NCI-H226 (cell line): ENCODE measurements around the gene AHRR.

Experiments used
- DNase-seq: peaks from one replicate; pipeline ENCODE4 v3.0.0-alpha.2; 2015

Gene AHRR

DNA sequence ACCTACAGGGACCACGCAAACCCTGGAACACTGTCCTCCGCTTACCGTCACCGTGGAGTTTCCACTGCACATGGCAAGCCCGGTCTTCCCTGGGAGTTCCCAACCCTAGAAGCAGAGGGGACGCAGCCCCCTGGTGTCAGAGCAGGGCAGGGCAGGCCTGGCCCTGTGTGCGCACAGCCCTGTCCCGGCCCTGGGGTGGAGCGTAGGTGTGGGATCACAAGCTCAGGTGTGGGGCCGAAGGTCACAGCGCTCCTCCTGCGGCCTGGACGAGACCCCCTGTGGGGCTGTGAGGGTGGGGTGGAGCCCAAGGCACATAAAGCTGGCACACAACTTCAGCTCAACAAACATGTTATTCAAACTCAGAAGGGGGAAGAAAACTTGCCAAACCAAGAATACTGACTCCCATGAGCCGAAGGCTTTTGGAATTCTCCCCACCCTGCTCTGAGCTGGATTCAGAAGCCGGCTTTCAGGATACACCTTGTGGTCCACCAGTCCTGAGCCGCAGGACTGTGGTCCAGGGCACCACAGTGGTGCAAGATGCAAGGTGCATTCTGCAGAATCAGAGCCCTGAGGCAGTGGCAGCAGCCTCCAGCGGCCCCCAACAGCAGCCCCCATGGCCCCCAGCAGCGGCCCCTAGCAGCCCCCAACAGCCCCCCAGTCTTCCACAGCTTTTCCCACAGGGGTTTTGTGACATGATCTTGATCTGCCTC, 109.6 kb downstream of the AHRR start:
- DNase-seq, result no peak

DNA sequence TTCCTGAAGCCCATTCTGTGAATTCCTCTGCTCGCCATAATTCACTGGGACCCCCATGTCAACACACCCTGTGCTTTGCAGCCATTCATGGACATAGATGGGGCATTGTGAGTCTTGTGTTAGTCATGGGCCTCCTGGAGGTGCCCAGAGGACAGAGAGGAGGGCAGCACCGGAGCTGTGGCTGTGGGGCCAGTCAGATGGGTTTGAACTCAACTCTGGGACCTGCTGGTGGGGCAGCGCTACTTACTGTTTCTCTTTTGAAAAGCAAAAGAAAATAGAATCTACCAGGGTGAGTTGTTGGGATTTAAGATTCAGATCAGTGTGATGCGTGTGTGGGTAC, 110.2 kb downstream of the AHRR start:
- DNase-seq, result no peak

DNA sequence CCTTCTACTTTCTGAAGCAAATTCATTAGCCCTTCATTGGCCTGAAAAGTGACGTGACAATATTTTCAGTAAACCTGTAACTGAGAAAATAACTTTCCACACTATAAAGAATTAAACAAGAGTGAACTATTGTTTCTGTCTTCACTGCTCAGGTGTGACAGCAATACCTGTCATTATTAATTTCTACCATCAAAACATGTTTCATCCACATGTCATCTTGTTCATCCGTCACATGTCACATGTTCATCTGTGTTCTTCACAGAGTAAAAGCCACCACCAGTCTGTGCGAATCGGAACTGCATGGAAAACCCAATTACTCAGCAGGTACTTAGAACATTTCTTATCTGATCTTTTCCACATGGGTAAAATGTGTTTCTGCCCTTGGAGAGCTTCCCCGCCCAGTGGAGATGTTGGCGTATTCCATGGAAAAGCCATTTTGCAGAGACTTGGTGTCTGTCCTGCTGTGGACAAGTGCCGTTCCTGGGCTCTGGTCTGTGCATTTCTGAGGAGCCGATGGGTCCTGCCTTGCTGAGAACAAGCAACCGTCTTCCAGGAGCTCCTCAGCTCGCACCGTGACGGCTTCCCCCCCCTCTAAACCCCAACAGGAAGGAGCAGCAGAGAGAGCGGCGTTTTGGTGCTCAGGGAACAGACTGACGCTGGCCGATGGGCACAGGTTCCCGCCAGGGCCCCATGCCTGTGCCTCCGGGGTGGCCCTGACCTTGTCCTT, 110.8 kb downstream of the AHRR start:
- DNase-seq, result no peak

DNA sequence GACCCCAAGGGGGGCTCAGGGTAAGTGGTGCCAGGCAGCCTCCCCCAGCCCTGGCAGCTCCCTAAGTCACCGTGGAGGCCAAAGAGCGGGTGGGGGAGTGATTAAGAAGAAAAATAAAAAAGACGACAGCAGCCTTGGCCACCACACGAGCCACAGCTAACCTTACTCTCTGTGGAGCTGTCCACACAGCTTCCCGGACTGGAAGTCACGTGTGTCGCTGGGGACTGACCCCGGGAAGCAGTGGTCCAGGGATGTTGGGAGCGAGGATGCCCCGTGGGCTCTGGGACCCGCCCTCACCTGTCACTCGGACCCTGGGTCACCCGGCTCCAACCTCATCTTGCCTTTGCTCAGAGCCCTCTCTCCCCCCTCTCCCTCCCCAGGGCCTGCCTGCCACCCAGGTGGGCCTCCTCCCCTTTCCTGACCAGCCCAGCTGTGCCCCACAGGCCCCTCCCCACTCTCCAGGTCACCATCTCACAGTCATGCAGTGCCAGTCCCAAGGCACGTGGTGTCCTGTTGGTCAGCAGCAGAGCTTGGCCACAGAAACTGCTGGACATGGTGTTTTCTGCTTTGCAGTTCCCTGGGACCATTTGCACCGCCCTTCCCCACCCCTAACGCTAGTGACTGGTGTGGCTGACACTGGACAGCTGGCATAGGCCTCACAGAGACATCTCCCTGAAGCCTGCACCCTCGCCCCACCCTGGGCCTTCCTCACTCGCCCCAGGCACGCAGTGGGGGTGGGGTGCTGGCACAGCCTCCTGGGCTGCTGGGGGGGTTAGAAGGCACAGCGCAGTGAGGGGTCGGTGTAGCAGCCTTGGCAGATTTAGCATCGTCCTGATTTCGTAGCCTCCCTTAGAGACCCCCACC, 111.6 kb downstream of the AHRR start:
- no peak for DNase-seq

DNA sequence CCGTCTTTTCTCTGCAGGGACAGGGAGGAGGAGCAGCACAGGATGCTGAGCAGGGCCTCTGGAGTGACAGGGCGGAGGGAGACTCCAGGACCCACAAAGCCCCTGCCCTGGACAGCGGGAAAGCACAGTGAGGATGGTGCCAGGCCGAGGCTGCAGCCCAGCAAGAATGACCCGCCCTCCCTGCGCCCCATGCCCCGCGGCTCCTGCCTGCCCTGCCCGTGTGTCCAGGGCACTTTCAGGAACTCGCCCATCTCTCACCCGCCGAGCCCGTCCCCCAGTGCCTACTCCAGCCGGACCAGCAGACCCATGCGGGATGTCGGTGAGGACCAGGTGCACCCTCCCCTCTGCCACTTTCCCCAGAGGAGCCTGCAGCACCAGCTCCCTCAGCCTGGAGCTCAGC, 112.3 kb downstream of the AHRR start:
- DNase-seq, result no peak

DNA sequence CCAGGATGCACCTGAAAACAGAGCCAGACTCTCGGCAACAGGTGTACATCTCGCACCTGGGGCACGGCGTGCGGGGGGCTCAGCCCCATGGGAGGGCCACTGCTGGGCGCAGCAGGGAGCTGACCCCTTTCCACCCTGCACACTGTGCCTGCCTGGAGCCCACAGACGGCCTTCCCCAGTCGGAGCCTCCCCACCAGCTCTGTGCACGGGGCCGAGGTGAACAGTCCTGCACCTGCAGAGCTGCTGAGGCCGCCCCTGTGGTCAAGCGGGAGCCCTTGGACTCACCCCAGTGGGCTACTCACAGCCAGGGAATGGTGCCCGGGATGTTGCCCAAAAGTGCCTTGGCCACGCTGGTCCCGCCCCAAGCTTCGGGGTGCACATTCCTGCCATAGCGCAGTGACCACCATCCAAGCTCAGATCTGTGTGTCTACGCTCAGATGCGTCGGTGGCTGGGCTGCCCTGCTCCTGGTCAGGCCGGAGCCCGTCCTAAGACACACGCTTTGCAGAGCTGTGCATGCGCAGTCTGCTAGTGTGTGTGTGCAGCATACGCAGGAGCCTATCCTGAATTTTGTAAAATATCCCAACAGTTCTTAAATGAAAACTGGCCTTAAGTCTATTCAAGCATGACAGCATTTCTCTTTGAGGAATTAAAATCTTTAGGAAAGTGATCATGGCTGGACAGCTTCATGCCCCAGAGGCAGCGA, 113.1 kb downstream of the AHRR start:
- no peak for DNase-seq

DNA sequence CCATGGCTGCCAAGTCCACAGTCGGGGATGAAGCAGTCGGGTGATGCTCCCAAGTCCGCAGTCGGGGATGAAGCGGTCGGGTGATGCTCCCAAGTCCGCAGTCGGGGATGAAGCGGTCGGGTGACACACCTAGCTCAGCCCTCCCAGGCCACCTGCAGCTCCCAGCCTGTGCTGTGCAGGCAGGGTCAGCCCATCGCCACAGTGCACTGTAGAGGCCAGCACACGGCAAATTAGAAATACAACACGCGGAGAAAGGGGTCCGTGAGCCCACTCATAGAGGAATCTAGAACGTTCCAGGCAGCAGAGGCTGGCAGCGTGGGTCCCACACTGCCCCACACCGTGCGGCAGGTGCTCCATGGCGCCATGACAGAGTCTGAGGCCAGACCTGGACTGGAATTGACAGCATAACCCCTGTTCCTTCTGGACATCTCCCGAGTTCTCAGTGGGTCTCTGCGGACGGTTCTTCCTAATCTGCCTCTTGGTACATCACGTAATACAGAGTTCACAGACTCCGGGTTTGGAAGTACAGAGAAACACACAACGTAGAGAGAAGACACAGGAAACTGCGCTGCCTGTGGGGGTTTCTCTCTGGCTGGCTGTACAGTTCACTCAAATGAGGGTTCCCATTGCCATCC, 113.8 kb downstream of the AHRR start:
- no peak for DNase-seq

DNA sequence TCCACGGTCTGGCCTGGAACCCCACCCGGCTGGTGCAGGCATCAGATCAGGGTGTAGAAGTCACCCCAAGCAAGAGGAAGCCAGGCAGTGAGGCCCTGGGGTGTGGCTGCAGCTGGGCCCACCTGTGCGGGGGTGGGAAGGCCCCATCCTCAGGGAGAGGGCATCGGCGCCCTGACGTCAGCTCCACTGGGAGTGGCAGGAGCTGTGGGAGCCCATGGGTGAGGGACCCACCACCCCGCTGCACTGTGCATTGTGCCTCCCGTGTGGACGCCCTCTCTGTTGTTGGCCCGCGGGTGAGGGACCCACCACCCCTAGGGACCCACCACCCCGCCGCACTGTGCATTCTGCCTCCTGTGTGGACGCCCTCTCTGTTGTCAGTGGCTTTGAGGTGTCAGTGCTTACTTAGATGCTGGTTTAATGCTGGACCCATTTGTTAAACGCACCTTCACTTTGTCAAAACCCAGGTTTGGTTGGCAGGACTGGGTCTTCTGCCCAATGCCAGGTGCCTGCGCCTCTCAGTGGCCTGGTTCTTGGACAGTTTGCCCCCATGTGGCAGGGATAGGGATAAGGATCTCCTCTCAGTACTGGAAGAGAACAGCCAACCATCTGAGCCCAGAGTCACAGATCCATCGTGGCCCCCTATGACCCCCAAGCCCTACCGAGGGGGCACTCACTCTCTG, 114.6 kb downstream of the AHRR start:
- DNase-seq, result no peak

DNA sequence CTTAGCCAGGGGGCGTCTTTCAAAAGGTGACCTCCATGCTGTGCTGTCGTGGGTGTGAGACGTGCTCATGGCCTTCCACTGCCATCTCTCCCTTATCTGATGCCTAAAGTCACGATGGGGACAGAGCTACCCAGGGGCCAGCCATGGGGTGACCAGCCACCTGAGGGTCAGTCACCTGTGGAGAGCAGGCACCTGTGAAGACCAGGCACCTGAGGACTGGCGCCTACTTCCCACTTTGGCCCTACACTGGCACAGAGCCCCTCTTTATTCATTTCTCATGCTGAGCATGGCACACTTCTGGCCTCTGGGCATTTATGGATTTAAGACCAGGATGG, 115.1 kb downstream of the AHRR start:
- no peak for DNase-seq

DNA sequence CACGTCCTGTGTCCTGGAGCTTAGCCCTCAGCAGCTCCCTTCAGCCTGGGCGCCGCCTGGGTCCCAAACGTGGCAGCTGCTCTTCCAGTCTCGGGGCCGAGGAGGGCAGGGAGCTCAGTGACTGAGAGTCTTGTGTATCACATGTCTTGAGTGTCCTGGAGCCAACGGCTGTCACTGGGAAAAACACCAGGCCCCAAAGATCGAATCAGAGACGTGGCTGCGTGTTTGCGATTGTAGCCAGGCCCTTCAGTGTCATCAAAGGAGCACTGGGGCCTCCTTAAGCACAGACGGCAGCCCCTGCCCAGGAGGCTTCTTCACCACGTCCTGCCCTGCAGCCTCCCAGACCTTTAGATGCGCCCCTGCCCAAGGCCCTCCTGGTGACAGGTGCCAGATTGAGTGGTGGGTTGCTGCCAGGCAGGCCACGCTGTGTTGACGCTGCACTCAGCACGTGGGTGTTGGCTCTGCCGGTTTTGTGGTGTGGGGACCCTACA, 115.8 kb downstream of the AHRR start:
- no peak for DNase-seq

DNA sequence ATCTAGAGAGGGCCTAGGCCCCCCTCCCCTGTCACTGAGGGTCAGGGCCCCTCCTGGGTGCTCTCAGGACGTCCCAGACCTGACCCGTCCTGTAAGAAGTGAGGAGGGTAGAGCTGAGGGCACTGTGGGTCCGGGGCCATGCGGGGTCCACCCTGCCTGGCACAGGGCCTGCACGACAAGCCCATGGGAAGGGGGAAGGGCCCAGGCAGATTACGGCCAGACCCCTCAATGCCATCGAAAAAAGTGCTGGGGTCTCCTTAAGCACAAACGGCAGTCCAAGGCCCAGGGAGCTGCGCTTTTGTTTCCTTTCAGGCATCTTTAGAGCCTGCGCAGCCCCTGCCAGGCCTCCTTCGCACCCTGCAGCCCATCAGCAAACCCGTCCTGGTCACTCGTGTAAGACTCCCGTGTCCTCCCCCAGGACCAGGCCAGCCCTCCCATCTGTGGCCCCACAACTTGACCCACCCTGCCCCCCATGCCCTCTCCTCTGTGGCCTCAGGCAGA, 117.0 kb downstream of the AHRR start:
- no peak for DNase-seq

DNA sequence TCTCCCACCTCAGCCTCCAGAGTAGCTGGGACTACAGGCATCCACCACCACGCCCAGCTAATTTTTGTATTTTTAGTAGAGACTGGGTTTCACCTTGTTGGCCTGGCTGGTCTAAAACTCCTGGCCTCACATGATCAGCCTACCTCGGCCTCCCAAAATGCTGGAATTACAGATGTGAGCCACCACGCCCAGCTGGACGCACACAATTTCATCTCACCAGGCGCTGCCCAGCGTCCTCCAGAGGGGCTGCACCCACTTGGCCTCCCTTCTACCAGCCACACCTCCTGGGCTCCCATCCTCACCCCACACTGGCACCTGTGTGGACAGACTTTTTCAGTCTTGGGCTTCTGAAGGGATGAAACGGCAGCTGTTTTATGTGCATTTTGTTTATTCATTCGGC, 117.7 kb downstream of the AHRR start:
- no peak for DNase-seq

DNA sequence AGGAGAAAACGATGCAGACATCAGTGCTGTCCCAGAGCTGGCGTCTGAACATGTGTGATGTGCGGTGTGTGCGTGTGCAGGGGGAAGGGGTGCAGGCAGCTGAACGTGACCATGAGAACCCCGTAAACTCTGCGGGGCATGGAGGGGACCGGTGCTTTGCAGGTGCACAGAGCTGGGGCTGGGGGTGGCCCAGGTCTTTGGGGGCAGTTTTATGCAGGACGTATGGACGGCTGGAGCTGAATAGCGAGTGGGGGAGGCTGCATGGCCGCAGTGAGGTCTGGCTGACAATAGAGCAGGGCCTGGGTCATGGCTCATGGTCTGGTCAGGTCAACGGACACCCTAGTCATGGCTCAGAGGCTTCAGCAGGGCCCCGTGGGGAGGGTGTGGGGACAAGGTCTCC, 118.1 kb downstream of the AHRR start:
- no peak for DNase-seq

DNA sequence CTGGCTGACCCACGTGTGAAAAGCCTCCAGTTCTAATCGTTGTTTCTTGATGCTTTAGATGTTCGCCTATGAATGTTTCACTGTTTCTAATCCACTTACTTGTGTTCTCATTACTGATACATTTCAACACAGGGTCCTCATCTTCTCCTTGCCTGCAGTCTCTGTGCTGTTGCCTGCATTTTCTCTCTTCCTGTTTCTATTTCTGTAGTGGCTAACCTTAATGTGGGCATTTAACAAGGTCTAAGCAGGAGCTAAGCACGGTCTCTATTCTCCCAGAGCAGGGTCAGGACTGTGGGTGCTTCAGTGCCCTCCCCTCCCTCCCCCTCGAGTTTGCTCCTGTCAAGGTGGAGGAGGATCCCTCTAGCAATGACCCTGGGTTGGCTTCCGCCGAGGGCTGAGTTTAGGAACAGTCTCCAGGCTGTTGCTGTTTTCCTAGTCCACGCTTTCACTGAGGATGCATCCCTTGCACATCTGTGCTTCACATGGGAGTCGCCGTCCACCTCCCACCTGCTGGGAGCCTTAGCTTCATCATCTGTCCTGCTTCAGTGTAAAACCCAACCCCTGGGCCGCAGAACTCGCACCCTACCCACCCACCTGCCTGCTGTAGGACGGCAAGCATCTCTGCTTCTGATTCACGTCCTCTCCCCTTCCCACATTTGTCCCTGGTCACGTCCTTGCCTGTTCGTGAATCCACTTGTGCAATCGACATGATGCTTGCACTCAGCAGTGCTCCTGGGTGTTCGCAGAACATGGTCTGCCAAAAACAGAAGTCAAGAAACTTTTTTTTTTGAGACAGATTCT, 119.1 kb downstream of the AHRR start:
- DNase-seq, result no peak

DNA sequence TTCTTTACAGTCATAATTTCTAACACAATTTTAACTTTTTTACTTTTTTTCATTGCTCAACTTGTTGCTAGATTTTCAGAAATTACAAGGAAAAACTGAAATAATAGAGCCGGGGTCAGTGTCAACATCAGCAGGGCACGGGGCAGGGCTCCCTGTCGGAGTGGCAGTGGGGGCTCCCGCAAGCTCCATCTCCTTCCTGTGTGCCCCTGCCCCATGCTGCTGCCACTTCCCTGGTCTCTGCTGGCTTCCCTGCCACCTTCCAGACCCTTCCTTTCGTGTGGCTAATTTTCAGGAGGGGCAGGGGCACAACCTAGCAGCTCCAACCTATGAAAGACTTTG, 120.5 kb downstream of the AHRR start:
- no peak for DNase-seq

DNA sequence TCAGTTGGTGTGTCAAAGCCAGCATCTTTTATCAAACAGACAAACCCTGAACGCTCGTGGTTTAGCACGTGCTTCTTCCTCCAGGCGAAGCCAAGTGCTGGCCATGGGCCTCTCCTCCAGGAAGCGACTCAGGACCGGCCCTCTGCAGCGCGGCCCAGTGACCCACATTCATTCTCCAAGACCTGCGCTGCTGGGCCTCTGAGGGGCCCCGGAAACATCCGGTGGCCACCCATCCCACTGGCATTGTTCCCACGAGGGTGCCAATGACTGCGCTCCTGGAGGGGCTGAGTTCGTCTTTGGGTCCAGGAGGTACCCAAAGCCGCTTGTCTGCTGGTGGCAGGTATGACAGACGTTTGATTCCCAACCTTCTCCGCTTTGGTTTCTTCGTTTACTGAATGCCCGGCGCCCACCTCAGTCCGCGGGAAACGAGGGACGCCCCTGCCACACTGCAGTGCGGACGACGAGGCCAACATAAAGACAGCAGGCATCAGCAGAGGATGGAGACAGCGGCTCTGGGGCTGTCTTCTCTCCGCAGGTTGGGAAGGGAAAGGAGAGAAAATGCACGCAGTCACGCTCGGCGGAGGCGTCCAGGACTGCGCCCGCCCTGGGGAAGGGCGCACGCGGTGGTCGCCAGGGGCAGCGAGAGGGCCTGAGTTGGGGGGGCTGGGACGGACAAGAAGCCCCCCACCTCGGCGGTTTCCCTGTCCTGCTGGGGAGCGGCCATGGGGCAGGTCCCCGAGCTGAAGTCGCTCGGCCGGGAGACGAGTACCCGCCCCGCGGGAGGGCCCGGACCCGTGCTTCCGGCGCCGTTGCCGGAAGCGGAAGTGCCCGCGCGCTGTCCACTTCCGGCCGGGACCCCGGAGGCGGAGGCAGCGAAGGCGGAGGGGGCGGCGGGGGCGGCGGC, 121.1 kb downstream of the AHRR start, which contains the start of gene EXOC3:
EXOC3 (plus strand) TSS at position 842 of the 904 bp plus-strand sequence. CDS start 3,030 bp downstream, outside the sequence.
- peak; percentile 73 for DNase-seq

DNA sequence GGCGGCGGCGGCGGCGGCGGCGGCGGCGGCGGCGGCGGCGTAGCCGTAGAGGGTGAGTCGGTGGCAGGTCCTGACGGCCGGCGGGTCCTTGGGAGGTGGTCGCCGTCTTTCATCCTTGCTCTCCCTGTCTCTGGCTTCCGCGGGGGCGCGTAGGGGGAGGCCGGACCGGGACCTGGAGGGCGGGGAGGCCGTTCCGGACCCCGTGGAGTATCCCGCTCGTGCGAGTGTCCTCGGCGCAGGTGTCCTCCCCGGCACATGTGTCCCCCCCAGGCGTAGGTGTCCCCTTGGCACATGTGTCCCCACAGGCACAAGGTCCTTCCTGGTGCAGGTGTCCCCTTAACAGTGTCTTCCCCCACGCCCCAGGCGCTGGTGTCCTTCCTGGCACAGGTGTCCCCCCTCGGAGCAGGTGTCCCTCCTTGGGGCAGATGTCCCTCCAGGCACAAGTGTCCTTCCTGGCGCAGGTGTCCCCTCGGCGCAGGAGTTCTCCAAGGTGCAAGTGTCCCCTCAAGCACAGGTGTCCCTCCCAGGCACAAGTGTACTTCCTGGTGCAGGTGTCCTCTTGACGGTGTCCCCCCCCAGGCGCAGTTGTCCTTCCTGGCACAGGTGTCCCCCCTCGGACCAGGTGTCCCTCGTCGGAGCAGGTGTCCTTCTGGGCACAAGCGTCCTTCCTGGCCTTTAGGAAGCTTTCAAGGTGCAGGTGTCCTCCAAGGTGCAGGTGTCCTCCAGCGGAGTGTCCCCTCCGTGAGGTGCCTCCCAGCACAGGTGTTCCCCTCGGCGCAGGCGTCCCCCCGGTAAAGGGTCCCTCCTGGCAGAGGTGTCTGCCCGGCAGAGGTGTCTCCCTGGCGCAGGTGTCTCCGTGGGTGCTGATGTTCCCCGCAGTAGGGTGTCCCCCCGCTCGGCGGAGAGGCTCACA, 122.0 kb downstream of the AHRR start:
- no peak for DNase-seq

DNA sequence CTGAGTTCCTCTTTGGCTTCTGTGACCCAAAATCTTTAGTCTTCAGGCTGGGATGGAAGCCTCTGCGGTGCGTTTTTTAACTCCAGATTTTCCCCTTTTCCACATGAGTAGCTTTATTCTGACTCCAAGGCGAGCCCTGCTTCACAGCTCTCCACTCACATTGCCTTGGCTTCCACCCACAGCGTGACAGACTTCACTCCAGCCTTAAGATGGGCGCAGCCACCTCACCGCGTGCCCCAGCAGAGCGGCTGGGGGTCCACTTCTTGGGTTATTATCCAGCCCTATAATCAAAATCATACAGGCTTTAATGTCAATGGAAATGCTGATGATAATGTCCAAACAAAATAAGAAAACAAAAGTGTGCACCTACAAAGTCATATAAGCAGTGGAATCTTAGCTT, 122.7 kb downstream of the AHRR start:
- DNase-seq, result no peak

DNA sequence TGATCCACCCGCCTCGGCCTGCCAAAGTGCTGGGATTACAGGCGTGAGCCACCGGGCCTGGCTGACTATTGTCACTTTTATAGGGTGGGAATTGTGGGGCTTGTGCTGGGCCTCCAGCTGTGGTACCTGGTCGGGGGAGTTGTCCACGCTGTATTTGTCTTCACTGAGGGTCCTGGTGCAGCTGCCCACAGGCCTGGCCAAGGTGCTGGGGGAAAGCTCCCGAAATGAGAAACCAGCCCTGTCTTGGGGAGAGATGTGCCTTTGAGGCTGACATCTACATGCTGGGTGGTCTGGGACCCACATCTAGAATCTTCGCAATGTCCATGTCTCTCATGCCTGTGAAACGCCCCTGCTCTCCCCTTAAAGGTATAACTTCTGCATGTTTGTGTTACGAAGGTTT, 124.1 kb downstream of the AHRR start:
- no peak for DNase-seq
